Nephron progenitor cell (in vitro differentiated cells): ENCODE results near the gene RARG.

Experiments
- DNase-seq: peaks from one replicate; pipeline ENCODE4 v3.0.0; 2021
- H3K27ac Mint-ChIP-seq: 2 replicates; pipeline ENCODE4 v1.8.0; 2021; ENCODE audit warnings: mild to moderate bottlenecking, moderate library complexity, mixed read lengths
- H3K27me3 Mint-ChIP-seq: 2 replicates; pipeline ENCODE4 v1.8.0; 2021; ENCODE audit warnings: mild to moderate bottlenecking, low read depth, mixed read lengths; ENCODE audit not compliant: poor library complexity
- H3K36me3 Mint-ChIP-seq: 2 replicates; pipeline ENCODE4 v1.8.0; 2021; ENCODE audit warnings: low read depth, mixed read lengths
- H3K4me1 Mint-ChIP-seq: 2 replicates; pipeline ENCODE4 v1.8.0; 2021; ENCODE audit warnings: mixed read lengths
- H3K4me3 Mint-ChIP-seq: 2 replicates; pipeline ENCODE4 v1.8.0; 2021; ENCODE audit warnings: mild to moderate bottlenecking, moderate library complexity, mixed read lengths
- H3K9me3 Mint-ChIP-seq: 2 replicates; pipeline ENCODE4 v1.8.0; 2021; ENCODE audit warnings: mild to moderate bottlenecking, moderate library complexity, mixed read lengths
- CTCF ChIP-seq: fragments of 200-600 bp; sonication (generic); IDR thresholded peaks from 2 replicates; pipeline ENCODE4 v1.5.0; 2021; ENCODE audit warnings: antibody characterized with exemption

RARG gene

DNA sequence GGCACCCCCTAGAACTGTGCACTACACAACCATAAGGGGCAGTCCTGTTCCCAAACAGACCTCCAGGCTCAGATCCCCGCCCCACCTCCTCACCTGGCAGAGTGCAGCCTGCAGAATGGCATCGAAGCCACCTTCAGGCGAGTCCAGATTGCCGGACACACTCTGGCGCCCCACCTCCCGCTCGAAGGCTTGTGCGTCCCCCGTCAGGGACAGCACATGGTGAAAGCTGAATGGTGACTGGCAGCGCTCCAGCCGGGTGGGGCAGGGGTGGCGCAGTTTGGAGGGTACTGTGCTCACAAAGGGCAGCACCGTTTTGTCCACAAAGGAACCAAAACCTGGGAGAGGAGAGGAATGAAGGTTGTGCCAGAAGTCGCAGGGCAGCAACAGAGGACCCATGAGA lies 35.5 kb downstream of the RARG start:
- no peaks in the 10 kb centered on the region for H3K9me3 Mint-ChIP-seq
- H3K36me3 Mint-ChIP-seq, result no peaks in the 10 kb centered on the region
- peaks cover 47% of the 10 kb centered on the region for H3K27me3 Mint-ChIP-seq
- no peak overlapping the region for H3K4me3 Mint-ChIP-seq
- DNase-seq, result no peak
- TF ChIP-seq CTCF, result no peak
- H3K27ac Mint-ChIP-seq, result no peak overlapping the region
- peaks cover 5% of the 10 kb centered on the region for H3K4me1 Mint-ChIP-seq

DNA sequence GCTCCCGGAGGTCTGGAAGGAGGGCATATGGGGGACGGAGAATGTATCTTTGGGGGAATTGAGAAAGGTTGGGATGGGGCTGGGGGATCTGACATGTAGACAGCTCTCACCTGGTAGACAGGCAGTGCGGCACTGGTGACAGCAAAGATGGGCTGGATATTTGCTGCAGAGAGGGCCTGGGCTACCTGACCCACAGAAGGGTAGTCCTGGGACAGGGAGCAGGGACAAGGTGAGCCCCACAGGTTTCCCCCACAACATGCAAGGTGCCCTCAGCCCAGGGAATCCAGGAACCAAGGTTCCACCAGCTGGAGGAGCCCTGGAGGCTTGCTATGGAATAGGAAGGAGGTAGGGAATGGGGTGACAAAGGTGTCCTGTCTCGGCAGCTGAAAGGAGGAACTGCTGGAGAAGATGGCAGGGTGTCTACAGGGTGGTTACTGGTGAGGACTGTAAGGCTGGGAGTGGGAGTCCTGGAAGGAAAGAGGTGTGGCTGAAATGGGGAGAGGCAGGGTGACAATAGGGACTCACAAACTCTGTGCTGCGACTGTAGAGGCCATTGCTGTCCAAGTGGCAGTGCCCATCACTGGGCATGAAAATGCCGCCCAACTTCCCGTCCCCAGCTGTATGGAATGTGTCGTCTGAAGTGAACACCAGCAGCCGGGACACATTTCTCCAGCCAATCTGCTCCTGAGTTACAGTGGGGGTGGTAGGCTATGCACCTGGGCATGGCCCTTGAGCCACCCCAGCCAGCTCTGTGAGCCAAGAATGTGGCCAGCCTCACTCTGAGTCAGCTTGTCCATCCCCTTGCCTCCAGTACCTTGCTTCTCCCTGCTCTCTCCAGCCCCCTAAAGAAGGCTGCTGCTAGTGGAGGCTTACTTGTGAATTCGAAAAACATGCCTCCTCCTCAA lies 36.2 kb downstream of the RARG start:
- Mint-ChIP-seq H3K36me3 (no peaks in the 10 kb centered on the region), H3K9me3 (no peaks in the 10 kb centered on the region), H3K27me3 (peaks cover 46% of the 10 kb centered on the region), H3K4me3 (no peak overlapping the region), H3K4me1 (no peaks in the 10 kb centered on the region), H3K27ac (no peak overlapping the region)
- TF ChIP-seq CTCF, result no peak
- no peak for DNase-seq

- H3K4me1 Mint-ChIP-seq, result no peaks in the 10 kb centered on the region
- no peak overlapping the region for H3K27ac Mint-ChIP-seq
- no peak overlapping the region for H3K4me3 Mint-ChIP-seq
- no peak for TF ChIP-seq CTCF
- peaks cover 38% of the 10 kb centered on the region for H3K27me3 Mint-ChIP-seq
- DNase-seq, result no peak
- no peaks in the 10 kb centered on the region for H3K36me3 Mint-ChIP-seq
- H3K9me3 Mint-ChIP-seq, result no peaks in the 10 kb centered on the region
Measured at GRCh38 chr12:53194973-53195372, 37.0 kb downstream of the RARG start.

DNA sequence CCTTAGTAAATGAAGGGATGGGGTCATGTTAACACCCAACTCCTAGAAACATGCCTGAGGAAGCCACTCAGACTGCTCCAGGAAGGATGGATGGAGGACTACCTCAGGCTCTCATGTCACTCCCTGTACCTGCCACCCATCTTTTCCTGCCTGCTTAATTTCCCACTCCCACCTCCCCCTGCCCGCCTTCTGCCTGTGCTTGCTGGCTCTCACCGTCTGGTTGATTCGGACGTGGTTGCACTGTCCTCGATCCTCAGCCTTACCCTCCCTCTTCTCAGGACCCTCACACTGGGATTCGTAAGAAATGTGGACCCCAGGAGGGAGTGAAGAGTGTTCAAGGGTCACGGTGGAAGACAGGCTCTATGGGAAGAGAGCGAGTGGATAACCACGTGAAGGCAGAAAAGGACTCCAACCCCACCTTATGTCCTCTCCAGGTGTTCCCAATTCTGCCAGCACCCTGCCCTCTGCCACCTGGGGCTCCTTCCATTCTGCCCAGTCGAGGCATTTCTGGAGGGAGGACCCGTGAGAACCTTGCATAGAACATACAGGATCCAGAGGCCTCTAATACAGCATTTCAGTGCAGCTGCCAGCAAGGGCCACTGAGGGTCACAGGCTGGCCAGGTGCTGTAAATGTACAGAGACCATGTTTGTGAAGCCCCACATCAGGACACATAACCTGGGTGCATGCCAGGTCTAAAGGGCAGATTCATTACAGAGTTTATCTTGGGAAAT lies 37.9 kb downstream of the RARG start:
- no peak overlapping the region for H3K4me3 Mint-ChIP-seq
- H3K4me1 Mint-ChIP-seq, result no peaks in the 10 kb centered on the region
- DNase-seq, result no peak
- H3K9me3 Mint-ChIP-seq, result no peaks in the 10 kb centered on the region
- H3K27ac Mint-ChIP-seq, result no peak overlapping the region
- TF ChIP-seq CTCF, result no peak
- no peaks in the 10 kb centered on the region for H3K36me3 Mint-ChIP-seq
- peaks cover 33% of the 10 kb centered on the region for H3K27me3 Mint-ChIP-seq

DNA sequence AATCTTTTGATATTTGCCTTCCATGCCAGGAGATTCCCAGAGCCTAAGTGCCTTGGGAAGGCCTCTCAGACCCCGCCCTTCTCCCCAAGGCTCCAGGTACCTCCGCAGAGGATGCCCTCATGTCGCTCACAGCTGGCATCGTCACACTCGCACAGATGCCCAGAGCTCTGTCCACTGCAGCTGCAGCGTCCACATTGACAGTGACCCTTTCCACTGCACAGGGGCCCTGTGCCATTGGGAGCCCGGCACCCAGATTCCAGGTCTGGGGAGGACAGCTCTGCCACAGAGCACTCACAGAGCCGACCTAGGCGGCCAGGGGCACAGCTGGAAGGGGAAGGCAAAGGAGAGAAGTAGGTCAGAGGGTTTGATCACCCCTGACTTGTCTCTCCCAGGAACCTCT lies 39.0 kb downstream of the RARG start:
- Mint-ChIP-seq H3K27ac (peak overlapping the region; percentile 25), H3K4me3 (no peak overlapping the region)
- no peak for TF ChIP-seq CTCF

More for the DNA sequence above, 39.0 kb downstream of the RARG start:
- peaks cover 22% of the 10 kb centered on the region for H3K27me3 Mint-ChIP-seq
- H3K4me1 Mint-ChIP-seq, result no peaks in the 10 kb centered on the region
- H3K36me3 Mint-ChIP-seq, result peaks cover 3% of the 10 kb centered on the region
- DNase-seq, result no peak
- no peaks in the 10 kb centered on the region for H3K9me3 Mint-ChIP-seq
